Activated CD4-positive, alpha-beta T cell treated with anti-CD3 and anti-CD28 coated beads, Interleukin-10, Interleukin-2, amounts not matched to agents 100 ng/mL and 50 ng/mL, durations not matched to agents 16 hours and 8 hours (primary cell): ENCODE results near the gene PDRG1.
A peak's percentile ranks its signal among the peaks of the same experiment; 100 is the strongest.

Experiments
- DNase-seq: peaks from one replicate; pipeline ENCODE4 v3.0.0-alpha.2; 2020

The PDRG1 gene

GRCh38 chr20:31903627-31904386 is 48.0 kb downstream of the PDRG1 start:
- DNase-seq, result no peak

DNA sequence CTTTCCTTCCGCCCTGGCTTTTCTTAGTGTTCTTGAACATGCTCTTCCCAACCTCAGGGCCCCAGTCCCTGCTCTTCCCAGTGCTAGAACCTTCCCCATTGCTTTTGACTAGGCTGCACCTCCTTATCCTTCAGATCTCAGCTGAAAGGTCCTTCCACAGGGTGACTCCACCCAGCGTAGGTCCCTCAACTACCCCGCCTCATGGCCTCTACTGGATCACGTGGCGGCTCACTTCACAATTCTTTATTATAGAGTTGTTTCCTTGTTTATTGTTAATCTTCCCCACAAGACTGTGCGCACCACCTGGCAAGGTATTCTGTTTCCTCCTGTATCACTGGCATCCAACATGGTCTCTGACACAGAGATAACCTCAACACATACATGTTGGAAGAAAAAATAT is 50.2 kb downstream of the PDRG1 start:
- no peak for DNase-seq

- no peak for DNase-seq
Observed at GRCh38 chr20:31897541-31897940, 54.3 kb downstream of the PDRG1 start.

DNA sequence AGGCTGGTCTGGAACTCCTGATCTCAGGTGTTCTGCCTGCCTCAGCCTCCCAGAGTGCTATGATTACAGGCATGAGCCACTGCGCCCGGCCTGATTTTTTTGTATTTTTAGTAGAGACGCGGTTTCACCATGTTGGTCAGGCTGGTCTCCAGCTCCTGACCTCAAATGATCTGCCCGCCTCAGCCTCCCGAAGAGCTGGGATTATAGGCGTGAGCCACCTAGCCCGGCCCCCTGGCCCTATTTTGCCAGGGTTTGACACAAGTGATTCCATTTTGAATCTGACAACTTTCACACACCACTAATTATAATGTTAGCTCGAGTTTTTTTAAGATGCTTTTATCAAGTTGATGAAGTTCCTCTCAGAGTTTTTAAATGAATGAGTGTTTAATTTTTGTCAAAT is 55.8 kb downstream of the PDRG1 start:
- DNase-seq, result no peak

DNA sequence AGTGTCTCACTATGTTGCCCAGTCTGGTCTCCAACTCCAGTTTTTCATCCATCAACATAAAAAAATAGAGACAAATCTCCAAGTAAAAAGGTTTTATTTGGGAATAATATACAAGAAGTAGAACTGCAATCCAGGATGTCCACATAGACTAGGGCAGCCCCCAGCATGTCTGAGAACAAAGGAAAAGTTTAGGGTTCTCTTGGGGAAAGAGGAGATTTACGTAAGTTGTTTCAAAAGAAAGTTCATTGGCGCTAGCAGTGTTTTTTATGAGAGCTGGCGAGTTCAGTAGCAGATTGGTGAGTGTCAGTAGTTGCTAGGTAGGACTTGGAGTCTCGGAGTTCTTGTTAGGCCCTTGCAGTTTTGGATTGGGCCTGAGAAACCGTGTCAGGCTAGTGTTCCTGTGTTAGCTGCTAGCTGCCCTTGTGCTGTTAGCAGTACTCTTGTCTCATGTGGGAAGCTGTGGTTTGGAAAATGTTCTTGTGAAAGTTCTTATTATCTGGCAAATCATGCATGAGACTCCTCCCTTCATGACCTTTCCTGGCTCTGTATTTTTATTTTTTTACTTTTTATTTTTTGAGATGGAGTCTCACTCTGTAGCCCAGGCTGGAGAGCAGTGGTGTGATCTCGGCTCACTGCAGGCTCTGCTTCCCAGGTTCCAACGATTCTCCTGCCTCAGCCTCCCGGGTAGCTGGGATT is 56.7 kb downstream of the PDRG1 start:
- peak; percentile 40 for DNase-seq
